Stomach (tissue), 4 donors: ENCODE results near the gene GPX1.

Source experiments
- EP300 ChIP-seq: sonication (generic); formaldehyde crosslinking; IDR thresholded peaks from one replicate; pipeline ENCODE4 v1.6.1; 2017; ENCODE audit warnings: antibody characterized with exemption
- POLR2A ChIP-seq, 4 donors: fragments of 450-650 bp; IDR thresholded peaks; one replicate each; pipeline ENCODE4 v1.6.1; 2016; ENCODE audit warnings: antibody characterized with exemption in 4 of 4, control low read depth in 2 of 4, mild to moderate bottlenecking in 1 of 4, moderate library complexity in 1 of 4
- TF ChIP-seq, protein P1 (sequence below), 7 experiments: fragments of 450-650 bp in 4 of 7; fragments of 200-600 bp in 3 of 7; sonication (generic) in 3 of 7; IDR thresholded peaks; one replicate each; pipeline ENCODE4 v1.5.1; 2016 to 2019; ENCODE audit warnings: antibody characterized with exemption in 7 of 7, control low read depth in 2 of 7, mild to moderate bottlenecking in 1 of 7

DNA sequence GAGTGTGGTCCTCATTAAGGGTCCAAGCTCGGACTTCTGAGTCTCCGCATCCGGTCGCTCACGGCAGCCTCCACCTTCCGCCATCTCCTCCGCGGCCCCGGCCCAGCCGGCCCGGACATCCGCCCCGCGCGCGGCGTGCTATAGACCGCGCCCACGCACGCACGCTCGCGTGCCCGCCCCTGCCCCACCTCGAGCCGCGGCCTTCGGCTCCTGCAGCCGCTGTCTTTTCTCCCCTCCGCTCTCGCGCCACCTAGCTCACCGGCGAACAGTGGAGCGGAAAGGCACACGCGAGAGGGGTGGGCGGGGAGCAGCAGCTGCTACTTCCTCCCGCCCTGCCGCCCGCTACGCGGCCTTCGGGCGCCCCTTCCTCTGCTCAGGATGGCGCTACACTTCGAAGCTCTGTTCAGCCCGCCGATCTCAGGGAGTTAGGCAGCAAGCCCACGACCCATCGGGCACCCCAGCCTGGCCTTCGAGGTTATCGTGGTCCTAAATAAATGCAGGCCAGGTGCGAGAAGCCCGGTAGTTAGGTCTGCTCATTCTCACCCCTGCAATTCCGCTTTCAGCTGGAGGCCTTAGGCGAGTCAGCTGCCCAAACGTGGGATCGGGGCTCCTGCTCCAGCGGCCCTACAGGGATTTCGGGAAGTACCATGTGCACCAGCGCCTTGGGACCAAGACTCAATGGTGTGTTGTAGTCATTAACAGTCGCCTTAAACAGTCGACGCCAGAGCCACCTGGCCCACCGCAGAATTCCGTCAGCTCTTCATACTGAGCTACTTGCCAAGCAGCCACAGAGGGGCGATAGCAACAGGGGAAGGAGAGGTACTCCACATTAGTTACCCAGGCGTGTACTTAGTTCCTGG lies 18.0 kb downstream of the GPX1 start, which contains the start of gene USP4:
- TF ChIP-seq POLR2A (IDR thresholded peaks at IDR 0.05) (peak in 1 of 4 donors; percentile 30), EP300 (peak; percentile 3)
- TF ChIP-seq, protein P1, sequence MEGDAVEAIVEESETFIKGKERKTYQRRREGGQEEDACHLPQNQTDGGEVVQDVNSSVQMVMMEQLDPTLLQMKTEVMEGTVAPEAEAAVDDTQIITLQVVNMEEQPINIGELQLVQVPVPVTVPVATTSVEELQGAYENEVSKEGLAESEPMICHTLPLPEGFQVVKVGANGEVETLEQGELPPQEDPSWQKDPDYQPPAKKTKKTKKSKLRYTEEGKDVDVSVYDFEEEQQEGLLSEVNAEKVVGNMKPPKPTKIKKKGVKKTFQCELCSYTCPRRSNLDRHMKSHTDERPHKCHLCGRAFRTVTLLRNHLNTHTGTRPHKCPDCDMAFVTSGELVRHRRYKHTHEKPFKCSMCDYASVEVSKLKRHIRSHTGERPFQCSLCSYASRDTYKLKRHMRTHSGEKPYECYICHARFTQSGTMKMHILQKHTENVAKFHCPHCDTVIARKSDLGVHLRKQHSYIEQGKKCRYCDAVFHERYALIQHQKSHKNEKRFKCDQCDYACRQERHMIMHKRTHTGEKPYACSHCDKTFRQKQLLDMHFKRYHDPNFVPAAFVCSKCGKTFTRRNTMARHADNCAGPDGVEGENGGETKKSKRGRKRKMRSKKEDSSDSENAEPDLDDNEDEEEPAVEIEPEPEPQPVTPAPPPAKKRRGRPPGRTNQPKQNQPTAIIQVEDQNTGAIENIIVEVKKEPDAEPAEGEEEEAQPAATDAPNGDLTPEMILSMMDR (IDR thresholded peaks at IDR 0.05), result peak in 2 of 7 experiments; percentile 31 to 52
